ENCODE data around the gene OBSCN.

Gene OBSCN

DNA sequence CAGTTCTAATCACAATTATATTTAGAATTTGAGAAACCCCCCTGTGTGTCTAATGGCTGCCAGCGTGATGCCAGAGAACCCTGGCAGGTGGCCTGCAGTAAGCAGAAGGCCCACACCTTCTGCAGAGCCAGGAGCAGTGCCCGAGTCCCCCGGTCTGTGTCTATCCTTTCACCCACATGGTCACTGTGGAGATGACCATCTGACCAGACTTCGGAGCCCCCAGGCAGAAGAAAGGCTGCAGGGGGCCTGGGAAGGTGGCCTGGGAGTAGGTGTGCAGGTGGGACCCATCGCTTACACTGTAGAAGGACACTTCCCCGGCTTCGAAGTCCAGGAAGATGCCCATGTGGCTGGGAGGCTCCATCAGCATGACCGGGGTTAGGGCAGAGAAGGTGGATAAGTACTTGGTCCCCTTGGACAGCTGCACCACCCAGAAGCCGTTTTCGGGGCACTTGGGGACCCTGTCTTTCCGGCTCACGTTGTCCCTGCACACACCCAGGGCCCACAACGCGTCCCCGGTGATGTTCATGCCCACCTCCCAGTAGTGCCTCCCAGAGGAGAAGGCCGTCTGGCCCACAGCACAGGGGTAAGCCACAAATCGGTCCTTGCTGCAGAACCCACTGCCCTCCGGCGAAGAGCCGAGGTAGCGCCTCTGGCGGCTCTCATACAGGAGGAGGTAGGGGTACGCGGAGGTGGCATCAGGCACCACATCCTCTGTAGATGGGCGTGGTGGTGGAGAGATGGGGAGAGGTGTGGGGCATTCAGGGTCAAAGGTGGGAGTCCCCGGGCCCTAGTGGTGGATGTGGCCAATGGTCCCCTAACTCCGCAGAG, 200.4 kb downstream of the OBSCN start:
- DNase-seq = no peak

DNA sequence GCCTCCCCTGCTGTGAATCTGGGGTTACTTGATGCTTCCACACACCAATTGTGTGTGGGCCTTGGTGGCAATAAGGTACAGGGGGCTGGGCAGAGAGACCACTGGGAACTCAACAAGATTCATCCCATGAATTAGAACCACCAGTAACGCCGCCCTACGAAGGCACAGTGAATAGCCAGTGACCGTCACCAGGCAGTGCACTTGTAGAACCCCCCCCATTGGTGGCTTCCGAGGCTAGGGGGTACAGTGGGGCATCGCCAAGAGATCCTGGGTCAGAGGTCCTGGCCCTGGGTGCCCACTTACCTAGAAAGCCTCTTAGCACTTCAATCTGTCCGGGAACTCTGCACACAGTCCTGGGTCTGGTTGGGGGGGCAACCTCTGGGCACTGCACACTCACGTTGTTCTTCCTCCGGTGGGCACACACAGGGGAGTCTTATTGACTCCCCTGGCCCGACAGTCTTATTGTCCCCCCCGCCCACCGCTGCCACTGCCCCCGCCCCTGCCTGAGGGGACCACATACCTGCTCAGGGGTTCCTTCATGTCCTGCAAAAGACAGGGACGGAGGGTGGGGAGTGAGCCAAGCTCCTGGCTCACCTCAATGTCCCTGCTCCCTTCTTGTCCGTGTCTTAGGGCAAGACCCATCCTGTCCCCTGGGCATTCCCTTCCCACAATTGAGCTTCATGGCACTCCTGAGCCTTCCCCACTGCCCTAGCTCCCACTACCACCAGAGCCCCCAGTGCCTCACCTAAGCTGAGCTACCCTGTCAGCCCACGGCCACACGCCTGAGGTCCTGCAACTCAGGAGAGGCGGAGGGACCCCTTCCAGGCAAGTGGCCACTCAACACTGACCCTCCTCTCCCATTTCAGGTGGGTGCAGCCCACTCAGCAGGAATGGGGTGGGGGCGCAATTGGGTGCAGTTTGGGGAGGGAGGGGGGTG, 201.3 kb downstream of the OBSCN start:
- DNase-seq = no peak

DNA sequence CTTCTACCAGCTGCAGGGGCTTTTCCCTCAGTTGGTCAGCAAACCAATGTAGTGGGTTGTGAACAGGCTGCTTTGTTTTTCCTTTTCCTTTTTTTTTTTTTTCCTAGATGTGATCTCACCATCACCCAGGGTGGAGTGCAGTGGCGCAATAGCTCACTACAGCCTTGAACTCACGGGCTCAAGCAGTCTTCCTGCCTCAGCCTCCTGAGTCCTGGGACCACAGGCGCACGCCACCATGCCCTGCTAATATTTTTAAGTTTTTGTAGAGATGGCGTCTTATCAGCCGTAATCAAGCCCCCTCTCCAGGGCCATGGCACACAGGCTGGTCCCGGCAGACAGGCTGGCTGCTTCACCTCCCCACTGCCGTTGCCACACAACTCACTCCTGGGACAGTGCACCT, 202.2 kb downstream of the OBSCN start:
- no peak for DNase-seq

DNA sequence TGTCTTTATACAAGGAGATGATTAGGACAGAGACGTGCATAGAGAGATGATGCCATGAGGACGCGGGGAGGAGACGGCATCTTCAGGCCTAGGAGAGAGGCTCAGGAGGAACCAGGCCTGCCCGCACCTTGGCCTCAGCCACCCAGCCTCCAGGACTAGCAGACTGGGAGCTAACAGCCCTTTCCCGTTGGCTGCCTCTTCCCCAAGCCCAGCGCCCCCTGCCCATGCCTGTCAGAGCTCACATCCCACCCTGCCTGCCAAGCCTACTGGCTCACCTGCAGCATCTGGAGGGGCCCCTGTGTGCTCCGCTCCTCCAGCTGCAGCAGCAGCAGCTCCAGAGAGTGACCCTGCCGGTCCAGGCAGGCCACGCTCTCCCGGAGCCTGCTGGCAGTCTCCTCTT, 202.8 kb downstream of the OBSCN start:
- DNase-seq = no peak

- DNase-seq = no peak
Observed at GRCh38 chr1:228411121-228411520, 203.3 kb downstream of the OBSCN start.

- DNase-seq = no peak
Observed at GRCh38 chr1:228411548-228412430, 203.9 kb downstream of the OBSCN start.

GRCh38 chr1:228413241-228414010, 205.6 kb downstream of the OBSCN start:
- DNase-seq = no peak

DNA sequence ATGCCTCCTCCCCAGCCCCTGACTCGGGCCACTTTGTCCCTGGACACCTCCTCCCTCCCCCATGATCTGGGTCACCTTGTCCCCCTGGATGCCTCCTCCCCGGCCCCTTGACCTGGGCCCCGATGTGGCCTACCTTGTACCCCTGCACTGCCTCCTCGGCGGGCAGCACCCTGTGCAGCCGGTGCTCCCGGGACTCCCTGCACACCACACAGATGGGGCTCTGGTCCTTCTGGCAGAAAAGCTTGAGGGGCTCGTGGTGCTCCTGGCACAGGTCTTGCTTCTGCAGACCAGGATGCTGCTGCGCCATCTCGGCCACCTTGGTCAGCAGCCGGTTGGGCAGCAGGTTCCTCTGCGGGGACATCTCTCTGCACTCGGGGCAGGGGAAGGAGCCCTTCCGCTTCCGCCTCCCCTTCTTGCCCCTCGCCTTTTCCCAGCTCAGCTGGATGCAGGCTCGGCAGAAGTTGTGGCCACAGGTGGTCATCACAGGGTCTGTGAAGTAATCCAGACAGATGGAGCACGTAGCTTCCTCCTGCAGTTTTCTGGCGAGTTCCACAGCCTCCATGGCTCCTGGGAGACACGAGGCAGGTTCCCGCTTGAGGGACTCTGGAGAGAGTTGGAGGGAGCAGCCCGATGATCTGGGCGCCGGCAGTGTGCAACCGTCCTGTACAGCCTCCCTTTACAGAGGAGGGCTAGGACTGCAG, 206.8 kb downstream of the OBSCN start:
- DNase-seq = no peak

DNA sequence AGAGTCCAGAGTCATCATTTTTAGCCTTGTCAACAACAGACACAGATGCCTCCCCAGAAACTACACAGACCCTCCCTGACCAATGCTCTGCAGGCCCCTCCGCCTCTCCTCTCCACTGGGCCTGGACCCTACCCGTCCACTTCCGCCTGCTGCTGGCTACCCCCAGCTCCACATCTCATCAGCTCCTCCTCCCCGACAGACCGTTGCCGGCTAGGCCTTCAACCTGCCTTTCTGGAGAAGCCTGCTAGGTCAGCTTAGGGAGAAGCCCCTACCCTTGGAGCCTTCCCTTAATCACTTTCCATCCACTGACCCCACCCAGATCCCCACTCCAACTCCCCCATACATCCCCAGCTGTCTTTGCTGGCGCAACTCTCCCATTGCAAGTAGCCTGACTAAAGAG, 207.4 kb downstream of the OBSCN start:
- no peak for DNase-seq

GRCh38 chr1:228415853-228416216, 208.0 kb downstream of the OBSCN start:
- no peak for DNase-seq

DNA sequence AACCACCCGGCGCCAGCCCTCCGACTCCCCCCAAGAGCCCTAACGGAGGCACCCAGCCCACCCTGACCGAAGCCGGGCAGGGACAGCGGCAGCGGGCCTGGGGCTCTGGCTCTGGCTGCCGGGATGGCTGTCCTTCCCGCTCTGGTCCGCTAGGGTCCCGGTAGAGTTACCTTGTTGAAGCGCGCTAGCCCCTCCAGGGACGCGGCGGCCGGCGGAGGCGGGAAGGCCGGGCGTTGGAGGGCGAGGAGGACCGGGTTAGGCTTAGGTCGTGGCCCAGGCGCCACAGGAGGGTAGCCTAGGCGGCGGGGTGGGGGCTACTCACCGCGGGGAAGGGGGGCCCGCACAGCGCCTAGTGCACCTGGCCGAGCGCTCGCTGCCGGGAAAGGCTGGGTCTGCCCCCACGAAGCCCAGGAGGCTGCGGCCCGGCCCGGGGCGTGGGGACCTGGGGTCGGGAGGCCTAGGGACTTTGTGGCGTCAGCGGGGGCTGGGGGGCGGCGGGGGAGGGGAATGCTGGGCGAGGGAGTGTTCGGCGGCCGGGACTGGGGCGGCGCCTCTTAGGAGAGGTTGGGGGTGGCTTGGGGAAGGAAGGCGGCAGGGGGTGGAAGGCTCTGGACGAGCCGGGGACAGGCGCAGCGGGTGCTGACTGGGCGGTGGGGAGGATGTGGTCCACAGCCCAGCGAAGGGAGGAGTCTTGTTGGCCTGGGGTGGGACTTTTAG, 208.5 kb downstream of the OBSCN start, which contains the start of gene TRIM17:
Gene TRIM17 (minus strand): TSS at position 645 of the 717 bp plus-strand sequence. CDS start 1,789 bp downstream, outside the sequence.
- DNase-seq = peak; percentile 12 to 68

- DNase-seq = no peak
Observed at GRCh38 chr1:228417061-228417460, 209.2 kb downstream of the OBSCN start.

DNA sequence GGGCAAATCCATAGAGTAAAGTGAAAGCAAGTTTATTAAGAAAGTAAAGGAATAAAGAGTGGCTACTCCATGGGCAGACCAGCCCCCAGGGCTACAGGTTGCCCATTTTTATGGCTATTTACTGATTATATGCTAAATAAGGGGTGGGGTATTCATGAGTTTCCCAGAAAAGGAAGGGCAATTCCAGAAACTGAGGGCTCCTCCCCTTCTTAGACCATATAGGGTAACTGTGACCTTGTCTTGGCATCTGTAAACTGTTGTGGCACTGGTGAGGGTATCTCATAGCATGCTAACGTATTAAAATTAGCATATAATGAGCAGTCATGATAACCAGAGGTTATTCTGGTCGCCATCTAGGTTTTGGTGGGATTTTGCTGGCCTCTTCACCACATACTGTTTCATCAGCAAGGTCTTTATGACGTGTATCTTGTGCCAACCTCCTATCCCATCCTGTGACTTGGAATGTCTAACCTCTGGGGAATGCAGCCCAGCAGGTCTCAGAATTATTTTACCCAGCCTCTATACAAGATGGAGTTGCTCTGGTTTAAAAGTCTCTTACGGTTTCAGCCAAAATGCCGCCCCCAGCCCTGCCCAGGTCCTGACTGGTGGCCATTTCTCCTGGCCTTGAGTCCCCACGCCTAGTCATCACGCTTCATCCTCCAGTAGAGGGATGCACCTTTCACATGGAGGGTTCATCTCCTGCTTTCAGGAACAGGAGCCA, 209.8 kb downstream of the OBSCN start:
- DNase-seq = no peak

DNA sequence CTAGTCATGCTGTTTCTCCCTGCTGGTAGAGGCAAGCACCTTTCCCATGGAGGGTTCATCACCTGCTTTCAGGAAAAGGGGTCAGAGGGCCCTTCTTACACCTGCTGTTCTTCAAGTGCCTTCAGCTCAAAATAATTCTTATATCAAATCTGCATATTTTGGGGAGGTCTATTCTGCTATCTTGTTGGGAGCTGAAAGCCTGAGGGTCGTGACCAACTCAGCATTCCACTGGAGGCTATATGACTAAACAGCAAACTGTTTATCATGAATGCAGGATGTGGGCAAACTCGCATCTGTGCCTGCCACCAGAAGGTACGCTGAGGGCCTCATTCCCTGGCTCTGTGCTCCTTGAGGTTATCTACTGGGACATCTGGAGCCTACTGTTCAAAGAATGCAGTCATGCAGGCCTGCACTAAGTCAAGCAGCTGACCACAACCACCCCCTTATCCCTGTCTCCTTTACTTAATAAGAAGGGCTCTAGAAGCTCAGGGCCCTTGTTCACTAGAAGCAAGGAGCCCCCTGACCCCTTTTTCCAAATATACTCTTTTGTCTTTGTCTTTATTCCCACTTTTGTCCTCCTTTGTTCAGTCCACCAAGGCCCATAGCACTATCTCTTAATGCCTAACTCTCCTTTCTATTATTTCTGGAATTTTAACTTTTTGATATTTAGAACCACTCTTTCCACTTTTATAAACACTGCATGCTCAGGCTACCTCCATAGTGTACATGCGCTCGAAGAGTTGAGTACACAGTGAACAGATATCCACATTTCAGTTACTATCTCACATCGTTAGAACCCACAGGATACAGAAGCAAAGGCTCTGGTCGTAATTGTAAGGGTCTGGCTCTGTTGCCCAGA, 213.4 kb downstream of the OBSCN start:
- DNase-seq = no peak

DNA sequence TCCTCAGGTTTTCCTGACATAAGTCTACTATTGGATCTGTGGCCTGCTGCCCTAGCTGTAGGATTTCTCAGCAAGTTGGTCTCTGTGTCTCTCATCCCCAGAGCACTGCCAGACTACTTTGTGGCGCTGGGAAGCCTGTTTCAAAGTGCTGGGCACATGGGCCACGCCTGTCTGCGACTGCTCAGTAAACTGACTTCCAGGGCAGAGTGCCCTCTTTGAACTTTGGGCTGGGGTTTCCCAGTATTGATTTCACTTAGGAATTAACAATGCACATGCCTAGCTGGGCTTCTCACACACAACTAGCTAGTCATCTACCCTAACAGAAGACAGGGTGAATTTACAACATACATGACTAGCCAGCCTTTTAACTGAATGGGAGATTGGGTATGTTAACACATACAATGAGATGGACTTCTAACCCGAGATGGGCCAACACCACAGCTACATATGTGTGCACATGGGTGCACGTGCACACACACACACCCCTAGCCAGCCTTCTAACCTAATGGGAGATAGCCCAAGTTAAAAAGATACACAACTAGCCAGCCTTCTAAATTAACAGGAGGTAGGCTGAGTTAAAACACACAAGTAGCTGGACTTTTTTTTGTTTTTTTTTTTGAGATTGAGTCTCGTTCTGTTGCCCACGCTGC, 215.7 kb downstream of the OBSCN start:
- no peak for DNase-seq

- no peak for DNase-seq
Observed at GRCh38 chr1:228424685-228425660, 217.1 kb downstream of the OBSCN start.

GRCh38 chr1:228426518-228427175, 218.8 kb downstream of the OBSCN start:
- no peak for DNase-seq
